HG02798 (cell line): Measurements from ENCODE around the gene MARK3.
A peak's percentile ranks its signal among the peaks of the same experiment; 100 is the strongest.

Source experiments
- ATAC-seq: cut with Tn5 transposase; IDR thresholded peaks from one replicate; pipeline ENCODE4 v1.9.1; 2021; ENCODE audit warnings: mild to moderate bottlenecking; ENCODE audit not compliant: unreplicated experiment, poor library complexity

The MARK3 gene

GRCh38 chr14:103545219-103545914 is 160.2 kb downstream of the MARK3 start:
- ATAC-seq, result no peak

DNA sequence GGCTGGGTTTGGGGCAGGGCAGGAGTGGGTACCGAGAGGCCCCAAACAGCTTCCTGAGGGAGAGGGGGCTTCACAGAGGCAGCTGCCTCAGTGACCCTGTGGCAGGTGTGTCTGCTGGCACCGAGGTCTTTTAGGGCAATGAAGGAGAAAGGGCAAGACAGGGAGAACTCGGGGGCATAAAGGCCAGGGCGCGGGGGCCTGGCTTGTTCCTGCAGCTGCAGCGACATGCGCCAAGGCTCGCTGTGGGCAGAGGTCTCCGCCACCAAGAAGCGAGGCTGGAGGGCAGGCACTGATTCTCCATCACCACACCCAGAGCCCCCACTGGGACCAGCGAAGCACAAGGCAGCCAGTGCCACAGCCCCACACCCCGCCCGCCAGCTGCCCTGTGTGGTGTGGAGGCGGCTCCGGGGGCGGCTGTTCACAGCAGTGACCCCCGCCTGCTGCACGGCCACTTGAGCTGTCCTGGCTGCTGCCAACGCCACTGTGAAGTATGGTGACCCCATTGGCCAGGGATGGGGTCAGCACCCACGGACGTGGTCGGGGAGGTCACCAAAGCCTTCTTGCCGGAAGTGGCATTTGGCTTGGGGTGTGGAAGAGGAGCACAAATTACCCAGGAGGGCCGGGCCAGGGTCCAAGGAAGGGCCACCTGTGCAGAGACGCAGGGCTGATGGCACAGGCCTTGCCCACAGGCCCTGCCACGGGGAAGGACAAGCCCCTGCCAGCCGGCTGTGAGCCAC is 160.9 kb downstream of the MARK3 start:
- ATAC-seq, result no peak

DNA sequence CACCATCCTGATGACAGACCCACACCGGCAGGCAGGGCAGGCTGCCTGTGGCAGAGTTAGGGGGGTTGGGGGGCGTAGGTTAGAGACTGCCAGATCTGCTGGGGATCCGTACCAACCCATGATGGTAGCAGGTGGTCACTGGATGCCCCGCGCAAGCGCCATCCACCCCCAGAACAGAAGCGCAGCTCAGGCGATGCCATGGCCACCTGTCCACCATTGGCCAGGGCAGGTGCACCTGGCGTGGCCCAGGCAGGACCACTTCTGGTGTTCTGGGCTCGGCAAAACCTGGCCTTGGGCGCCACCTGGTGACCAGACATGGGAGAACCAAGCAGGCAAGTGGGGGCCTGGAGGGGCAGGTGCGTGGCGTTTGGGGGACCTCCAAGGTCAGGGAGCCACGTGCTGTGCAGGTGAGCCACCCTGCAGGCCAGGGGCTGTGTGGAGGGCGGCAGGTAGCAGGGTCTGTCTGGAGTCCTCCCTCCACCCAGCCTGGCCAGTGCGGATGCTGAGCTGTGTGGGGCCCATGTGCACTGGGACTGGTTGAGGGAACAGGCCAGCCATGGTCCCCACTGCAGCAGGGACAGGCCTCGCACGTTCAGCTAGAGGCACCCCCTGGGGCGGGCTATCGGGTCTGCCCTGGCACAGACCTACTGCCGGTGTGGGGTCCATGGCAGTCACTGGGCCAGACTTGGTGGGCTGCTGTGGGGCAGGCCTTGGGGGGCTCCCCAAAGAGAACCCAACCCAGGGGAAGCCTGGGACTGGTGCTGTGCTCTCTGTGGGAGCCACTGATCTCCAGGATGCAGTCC is 161.6 kb downstream of the MARK3 start:
- peak; percentile 54 for ATAC-seq

DNA sequence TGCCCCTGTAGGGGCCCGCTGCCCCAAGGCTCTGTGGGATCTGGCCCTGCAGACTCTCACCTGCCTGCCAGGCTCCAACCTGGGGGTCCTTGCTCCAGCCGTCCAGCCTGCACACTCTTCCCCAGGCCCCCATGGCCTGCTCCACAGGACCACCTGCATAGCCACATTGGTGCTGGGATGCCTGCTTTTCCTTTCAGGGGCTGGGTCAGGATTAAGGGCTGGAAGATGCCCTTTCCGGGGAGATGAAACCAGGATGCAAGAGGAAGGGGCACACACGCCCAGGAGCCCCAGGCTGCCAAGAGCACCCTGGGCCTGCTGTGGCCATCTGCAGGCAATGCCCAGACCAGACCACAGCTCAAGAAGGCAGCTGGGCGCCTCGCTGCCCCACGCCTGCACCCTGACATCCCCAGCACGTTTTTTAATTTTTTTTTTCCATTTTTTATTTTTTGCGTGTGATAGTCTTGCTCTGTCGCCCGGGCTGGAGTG is 162.3 kb downstream of the MARK3 start:
- no peak for ATAC-seq

DNA sequence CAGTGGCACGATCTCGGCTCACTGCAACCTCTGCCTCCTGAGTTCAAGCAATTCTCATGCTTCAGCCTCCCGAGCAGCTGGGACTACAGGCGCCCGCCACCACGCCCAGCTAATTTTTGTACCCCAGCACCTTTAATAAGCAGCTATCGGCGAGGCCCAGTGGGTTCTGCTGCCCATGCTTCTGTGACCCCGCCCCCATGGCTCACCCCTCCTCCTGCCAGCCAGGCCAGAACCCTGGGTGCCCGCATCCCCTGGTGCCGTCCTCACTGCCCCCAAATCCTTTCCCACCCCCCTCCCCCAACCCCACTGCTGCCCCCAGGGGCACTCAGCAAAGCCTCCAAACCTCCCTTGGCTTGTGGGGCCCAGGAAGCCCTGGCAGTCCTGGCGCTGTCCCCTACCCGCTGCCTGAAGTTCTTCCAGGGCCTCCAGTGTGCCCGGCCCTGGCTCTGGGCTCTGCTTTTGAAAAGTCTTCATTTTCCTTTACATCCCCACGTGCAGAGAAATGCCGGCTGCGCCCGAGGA is 162.8 kb downstream of the MARK3 start:
- no peak for ATAC-seq

DNA sequence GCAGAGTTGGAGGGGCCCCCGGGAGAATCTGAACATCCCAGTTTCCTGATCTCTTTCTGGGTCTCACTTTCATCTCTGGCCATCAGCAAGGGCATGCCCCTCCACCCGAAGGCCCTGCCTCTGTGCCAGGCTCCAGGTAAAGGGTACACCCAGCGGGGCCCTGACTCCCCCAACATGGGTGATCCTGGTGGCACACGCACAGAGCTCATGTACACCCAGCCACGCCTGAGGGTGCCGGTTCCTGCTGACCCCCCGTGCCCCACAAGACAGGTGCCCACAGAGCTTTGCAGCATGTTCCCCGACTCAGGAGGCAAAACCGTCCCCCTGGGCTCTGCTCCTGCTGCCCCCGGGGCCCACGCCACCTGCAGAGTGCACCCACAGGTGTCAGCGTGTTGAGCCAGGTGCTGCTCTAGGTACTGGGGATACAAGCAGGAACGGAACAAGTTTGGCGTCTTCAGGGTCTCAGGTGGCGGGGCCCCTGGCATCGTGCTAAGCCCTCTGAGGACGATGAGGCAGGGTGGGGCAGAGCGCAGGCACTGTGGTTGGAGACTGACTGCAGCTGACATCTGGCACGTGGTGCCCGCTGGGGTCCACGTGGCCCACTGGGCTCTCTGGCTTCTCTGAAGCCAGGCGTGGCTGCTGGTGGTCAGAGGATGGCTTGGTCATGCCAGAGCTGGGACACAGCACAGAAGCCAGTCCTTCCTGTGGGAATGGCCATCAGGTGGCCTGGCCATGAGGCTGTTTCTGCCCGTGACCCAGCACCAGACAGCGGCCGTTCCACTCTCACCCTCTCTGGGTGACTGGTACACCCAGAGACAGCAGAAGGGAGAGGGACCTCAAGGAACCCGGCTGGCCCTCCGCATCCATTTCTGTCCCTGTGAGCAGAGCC is 163.5 kb downstream of the MARK3 start:
- no peak for ATAC-seq

DNA sequence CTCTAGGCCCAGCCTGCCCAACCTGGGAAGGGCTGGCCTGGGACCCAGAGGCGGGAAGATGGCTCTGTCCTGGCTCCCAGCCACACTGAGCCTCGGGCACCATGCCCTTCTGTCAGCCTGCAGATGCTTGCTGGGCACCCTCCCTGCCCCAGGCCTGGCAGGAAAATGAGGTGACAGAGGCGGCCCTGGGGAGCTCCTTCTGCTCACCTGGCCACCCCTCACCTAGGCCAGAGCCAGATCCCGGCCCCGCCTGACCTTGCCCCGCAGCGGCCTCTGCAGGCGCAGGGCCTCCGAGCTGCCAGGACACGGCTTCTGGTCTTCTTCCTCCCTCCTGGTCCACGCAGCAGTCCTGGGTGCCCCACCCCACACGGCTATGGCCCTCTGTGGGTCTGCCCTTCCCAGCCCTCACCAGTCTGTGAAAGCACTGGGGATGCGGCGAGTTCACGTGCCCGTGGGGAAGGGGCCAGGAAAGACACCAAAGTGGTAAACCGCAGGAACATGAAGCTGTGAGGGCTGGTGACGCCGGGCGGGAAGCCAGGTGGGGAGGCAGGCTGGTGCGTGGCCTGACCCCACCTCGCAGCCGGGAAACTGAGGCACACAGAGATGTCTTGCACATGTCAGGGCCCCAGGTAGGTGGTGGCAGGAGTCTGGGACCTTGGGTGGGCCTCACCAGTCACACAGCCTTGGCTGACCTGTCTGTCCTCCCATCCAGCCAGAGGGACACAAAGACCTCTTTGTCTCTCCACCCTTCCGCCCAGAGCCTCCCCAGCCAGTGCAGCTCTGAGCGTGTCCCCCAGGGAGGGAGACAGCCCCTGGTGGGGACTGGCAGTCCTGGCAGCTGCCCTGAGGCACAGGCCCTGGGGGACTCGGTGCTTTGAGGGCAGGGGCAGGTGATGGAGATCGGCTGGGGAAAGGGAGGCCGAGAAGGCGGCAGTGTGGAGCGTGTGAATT is 164.4 kb downstream of the MARK3 start:
- ATAC-seq, result no peak

- no peak for ATAC-seq
Measured at GRCh38 chr14:103550451-103551337, 165.5 kb downstream of the MARK3 start.

DNA sequence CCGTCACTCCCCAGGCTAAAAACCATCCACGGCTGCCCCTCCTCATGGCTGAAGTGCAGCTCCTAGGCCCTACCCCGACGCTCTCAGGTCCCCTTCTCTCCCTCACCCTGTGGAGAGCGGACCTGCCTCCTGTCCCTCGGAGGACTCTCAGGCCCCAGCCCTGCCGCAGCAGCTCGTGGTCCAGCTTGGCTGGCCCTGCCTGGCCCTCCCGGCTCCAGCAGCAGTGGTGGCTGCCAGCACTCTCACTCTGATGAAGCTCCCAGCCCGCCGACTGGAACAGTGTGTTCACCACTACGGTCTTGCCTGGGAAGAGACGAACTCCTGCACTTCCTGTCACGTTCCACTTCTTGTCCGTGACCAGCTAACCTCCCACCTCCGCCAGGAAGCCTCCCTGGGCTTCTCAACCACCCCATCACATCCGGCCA is 166.1 kb downstream of the MARK3 start:
- ATAC-seq, result no peak

DNA sequence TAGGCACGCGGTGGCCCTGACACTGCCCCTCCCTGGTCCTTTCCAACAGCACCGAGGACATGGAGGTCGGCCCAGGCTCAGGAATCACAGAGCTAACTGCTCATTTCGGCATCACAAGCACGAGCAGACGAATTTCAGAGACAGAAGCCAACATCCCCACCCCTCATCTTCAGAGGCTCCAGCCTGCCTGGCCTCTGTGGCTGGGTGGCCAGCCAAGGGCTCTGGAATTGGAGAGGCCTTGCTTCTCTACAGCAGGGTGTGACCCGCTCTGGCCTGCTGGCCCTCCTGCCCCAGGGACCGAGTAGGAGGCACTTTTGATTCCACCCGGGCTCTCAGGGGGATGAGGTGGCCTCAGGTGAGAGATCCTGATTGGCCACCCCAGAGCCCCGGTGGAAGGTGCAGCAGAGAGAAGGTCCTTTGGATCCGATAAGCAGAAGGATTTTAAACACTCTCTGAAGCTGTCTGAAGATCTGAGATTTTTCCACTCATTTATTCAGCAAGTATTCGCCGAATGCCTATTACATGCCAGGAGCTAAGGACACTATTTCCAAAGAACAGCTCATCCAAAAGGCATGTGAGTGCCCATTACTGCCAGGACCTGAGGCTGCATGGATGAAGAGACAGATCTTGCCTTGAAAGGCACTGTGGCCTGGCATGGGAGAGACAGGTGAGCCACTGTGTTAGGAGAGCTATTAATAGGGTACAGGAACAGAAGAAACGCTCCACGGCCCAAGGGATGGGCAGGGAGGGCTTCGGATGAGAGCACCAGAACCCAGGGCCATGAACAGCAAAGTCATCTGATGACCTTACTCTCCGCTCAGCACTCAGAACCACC is 167.0 kb downstream of the MARK3 start:
- no peak for ATAC-seq

DNA sequence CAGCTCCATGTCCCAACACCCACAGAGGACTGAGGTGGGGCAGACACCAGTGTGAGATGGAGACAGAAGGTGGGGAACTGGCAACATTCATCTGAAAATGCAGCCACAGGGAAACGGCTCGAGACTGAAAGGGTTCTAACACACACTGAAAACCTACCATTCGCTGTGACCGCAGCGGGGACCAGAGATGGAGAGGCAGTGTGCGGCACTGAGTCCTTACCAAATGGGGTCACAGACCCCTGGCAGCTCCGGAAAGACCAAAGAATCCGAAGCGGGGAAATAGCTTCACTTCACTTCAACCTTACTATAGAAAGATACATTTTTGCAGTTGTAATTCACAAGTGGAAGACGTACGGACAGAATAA is 167.6 kb downstream of the MARK3 start:
- no peak for ATAC-seq
